HG03060 (cell line): ENCODE measurements around the gene PTPRM.

Experiments used
- ATAC-seq: cut with Tn5 transposase; IDR thresholded peaks from one replicate; pipeline ENCODE4 v1.9.1; 2021; ENCODE audit warnings: low read depth, moderate number of reproducible peaks; ENCODE audit not compliant: unreplicated experiment

PTPRM gene

DNA sequence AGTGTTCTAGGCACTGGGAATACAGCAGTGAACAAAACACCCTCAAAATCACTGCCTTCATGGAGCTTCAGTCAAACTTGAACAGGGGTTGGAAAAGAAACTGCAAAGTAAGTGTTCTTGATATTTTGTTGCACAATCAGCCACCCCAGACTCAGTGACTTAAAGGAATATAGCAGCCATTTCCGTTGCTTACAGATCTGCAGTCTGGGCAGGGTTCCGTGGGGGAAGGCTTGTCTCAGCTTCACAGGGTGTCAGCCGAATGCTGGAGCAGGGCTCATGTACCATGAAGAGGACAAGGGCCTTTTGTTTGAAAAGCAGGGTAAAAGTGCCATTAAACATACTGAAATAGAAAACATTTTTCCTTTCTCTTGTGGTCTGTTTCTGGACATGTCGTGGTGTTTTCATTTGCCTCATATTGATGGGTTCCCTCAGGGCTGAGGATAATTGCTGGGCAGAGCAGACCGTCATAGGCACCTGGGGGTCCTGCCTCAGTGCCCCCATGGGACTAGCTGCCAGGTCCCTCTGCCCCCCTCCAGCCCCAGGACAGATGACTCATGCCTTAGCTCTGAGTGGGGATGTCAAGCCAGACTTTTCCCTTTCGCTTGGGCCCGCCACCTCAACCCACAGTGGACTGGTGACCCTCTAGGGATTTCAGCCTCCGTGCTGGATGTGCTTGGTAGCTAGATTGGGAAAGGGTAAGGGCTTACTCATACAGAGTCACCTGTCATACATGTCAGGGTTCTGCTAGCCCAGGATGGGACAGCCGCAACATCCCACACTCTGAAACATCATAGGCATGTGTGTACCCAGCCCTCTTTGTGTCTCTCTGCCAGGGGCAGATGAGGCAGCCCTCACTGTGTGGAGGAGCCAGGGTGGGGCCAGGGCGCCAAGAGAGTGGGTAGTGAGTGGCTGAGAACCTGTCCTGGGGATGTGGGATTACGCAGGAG lies 96.5 kb downstream of the PTPRM start:
- no peak for ATAC-seq

DNA sequence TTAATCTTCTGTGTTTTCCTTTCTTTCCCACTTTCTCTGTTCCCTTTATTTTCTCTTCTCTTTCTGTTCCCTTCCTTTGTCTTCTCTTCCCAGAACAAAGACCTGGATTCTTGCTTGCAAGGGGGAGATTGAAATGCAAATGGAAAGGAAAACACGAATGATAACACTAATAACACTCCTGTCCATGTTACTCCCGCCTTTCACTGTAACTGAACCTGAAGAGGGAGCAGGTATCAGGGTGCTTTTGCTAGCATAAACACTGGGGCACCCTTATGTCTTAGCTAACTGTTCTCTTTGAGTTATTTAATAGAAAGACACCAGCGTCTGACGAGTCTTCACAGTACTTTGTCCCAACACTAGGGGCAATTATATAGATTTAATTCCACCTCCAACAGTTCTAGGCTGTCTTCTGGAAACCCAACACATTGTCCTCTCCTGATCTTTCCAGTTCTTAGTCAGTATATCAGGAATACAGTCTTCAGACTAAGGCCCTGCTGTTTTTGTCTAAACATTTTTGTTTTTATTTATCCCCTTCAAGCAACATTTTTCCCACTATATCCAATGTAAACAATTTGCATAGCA lies 99.2 kb downstream of the PTPRM start:
- ATAC-seq, result no peak

DNA sequence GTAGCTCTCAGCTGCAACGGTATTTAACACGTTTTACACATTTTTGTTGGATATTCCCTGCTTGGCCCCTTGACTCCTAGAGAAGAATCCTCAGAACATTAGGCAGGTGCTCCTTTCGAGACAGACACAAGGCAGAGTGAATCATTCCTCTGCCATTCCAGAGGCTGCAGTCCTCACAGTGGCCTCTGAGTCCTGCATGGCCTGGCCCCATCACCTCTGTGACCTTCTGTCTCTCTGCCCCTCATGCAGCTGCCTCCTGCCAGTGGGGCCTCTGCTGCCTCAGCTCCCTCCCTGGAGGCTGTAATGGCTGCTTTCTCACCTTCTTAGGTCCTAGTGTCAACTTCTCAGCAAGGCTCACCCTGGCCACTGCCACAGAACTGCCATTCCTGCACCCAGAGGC lies 101.3 kb downstream of the PTPRM start:
- ATAC-seq, result no peak

DNA sequence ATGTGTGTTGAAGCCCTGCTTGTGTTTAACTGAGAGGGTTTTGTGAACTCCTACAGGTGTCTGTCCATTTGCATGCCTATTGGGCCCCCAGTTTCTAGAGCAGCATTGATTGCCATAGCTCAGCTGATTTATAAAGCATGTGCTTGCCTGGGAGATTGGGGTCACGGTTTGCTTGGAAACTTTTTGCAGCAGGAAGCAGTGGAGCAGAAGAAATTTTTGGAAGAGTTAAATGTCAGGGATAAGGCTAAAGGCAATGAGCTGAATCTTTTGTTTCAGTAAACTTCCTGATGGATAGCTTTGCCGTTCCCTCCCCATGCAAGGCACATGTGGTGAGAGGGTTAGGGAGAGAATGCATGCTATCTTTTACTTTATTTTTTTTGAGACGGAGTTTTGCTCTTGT lies 102.2 kb downstream of the PTPRM start:
- no peak for ATAC-seq

DNA sequence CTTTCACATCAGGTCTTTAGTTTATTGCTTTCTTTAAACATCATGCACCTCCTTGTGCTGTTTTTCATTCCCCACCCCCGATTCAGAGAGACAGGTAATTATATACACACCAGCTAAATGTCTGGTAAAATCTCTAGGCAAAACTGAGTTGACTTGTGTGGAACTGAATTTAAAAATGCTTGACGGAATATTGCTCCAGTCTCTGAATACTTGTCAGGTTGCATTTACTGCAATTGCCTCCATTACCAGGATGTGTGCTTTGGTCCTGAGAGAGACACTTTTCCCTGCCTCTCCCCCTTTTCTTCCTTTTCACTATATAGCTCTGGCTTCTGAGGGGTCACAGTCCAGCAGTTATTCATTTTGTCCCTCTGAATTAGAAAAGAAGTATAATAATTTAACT lies 104.0 kb downstream of the PTPRM start:
- ATAC-seq, result no peak

DNA sequence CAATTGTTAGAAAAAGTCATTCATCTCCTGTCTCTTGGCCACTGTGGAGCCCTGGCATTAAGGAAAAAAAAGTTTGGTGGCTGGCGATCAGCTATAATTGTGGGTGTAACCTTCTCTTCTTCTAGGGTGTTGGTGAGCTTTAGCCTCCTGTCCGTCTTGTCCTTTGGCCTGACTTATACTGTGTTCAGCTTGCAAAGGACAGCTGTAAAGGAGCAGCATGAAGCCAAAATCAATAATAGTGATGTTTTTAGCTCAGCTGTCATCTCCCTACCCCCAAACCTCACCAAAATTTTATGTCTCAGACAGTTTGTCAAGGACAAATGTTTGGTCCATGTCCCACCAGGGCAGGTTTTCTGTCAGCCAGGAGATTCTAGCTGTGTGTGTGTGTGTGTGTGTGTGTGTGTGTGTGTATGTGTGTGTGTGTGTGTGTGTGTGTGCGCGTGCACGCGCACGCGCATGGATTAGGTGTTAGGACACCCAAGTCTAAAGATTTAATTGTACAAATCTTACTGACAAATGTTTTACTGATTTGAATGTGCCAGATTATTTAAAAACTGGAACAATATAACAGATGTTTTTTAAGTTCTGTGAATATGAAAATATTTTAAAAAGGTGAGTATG lies 109.2 kb downstream of the PTPRM start:
- ATAC-seq, result no peak

DNA sequence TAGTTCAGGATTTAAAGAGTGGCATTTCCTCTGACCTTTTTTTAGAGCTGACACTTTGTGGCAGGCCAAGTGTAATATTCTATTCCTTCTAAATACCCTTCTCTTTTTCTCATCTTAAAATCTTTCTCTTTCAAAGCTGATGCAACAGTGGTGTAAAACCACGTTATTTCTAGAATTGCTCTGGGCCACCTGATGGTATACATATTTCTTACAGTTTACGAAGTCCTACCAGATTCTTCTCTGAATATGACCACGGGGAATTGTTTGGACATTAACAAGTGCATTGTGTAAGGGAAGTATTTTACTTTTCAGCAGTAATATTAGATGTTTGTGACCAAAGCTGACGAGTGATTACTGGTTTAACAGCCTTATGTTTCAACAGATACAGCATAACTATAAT lies 109.9 kb downstream of the PTPRM start:
- no peak for ATAC-seq

DNA sequence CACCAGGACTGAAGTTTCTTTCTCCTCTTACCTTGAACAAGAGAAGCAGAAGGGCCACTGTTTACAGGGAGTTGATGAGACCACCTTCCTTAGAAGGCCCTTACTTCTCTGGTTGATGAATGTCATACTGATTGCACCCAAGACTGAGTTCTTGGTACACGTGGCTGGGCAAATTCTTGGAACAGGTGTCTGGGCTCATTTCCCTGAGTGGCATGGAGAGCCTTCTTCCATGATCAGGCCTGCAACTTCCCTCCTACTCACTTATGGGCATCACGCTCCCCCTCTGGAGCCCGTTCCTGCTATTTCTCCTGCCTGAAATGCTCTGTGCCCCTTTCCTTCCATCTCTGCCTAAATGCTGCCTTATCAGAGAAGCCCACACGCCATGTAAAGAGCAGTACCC lies 110.3 kb downstream of the PTPRM start:
- ATAC-seq, result no peak

DNA sequence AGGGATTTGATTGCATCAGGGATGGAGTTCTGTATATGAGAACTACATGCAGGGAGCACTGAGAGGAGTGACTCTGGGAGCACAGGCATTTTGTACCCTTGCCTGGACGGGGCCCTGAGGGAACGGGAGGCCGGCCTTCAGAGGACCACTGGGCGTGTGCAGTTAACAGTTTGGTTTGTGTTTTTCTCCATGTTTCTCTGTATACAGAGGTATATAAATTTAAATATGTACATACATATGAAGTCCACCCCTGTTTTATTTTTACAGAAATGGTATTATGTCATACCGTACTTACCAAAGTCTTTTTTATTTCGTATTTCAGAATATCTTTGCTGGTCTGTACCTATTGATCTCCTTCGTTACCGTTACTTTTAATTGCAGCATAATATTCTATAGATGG lies 111.3 kb downstream of the PTPRM start:
- ATAC-seq, result no peak

DNA sequence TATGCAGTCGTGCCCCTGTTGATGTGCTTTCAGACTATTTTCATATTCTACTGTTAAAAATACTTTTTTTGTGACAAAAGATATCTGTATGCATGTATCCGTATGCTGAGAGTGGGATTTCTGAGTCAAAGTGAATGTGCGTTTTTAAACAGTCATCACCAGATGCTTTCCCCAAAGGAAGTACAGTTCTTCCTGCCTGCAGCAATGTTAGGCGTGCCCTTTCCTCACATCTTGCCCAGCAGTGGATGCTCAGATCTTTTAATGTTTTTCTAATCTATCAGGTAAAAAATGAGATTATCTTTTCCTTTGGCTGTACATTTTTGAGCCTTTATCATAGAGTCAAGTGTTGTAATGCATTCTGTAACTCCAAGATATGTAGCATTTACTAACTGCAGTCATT lies 111.7 kb downstream of the PTPRM start:
- ATAC-seq, result no peak

DNA sequence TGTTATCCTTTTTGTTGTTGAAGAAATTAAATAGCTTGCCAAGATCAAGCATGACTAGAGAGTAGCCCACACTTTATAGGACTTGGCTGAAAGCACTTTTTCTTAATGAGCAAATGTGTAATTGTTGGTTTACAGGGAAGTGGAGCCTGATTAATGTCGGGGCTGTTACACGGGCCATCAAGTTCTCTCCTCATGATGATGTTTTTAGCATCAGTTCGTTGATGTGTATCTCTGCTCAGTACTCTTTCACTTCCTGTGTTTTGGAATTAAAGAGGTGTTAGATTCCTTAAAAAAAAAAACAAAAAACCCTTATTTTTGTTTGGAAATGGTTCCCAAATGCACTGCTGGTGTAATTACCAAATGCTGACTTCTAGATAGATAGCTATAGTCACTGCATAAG lies 114.2 kb downstream of the PTPRM start:
- ATAC-seq, result no peak

DNA sequence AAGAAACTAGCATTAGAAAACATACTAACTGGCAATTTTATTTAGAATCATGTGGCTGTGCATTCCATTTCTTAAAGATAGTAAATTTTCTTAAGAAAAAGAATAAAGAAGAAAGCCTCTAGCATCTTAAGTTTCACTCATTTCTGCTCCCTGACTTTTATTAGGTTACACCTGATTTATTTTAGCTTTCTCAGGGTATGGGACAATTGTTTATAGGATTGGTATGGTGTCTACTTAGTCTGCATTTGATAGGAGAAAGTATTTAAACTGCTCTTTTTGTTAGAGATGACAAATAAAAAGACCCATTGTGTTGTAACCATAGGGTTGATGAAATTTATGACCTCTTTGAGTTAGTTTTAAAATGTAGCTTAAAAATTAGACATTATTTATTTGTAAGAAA lies 115.2 kb downstream of the PTPRM start:
- ATAC-seq, result no peak

DNA sequence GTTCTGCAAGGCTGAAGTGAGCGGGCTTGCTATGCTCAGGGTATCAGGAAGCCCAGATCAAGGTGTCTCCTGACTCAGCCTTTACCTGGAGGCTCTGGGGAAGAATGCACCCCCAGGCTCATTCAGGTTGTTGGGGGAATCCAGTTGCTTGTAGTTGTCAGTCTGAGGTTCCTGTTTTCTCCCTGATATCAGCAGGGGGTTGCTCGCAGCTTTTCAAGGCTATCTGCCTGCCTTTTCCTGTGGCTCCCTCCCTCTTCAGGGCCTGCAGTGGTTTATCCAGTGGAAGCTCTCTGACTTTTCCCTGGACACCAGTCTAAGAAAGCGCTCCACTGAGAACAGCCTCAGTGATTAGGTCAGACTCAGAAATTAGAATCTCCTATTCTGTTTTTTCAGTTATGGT lies 116.6 kb downstream of the PTPRM start:
- no peak for ATAC-seq

DNA sequence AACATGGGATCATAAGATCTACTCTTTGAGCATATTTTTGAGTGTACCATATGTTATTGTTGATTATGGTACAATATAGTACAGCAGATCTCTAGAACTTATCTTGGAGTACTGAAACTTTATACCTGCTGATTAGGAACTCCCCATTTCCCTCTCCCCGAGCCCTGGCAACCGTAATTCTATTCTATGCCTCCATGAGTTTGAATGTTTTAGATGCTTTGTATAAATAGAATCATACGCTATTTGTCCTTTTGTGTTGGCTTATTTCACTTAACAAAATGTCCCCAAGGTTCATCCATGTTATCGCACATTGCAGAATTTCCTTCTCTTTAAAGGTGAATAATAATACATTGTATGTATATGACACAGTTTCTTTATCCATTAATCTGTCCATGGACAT lies 117.2 kb downstream of the PTPRM start:
- no peak for ATAC-seq

DNA sequence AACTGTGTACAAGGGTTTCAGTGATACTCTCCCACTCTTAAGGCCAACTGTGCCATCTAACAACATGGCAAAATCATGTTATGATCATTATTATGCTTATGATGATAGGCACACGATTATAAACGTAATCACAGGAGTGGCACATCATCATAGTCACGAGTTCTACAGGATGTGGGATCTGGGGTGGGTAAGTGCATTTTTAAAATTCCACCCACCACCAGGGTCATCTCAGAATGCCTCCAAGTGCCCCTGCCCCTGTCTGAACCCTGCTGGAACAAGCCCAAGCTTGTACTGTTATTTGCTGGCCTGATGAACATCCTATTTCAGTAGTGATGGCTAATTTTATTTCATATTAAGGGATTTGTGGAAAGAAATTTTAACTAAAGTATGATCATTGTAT lies 117.8 kb downstream of the PTPRM start:
- no peak for ATAC-seq

DNA sequence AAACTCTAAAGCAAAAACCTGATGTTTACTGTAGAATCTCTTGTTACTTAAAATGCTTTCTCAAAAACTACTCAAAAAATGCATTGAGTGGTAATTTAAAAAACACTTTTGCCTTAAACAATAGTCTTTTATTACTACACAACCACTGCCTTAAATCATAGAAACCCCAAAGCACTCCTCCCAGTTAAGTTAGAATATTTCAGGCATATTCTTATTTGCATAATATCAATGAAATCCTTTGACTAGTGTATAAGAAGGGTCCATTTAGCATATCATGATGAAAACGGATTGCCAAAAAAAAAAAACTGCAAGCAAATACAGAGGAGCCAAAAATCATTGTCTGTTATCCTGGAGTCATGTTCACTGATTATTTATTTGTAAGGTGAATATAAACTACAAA lies 119.2 kb downstream of the PTPRM start:
- ATAC-seq, result no peak

DNA sequence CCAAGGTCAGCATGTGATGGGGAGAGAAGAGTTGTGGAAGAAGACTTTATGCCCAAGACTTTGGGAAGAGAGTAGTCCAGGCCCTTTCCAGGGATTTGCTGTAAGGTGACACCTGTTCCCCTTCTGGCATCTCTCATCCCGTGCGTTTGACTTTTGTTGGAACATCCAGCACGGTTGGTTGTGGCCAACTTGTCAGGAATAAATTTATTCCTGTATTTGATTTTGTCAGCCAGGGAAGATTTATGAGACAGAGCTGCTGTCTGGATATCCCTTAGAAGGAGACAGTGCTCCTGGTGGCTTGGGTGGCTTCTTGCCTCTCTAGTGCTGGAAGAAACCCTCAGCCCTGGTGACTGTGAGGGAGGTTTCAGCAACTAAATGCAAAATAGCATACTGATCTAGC lies 121.5 kb downstream of the PTPRM start:
- ATAC-seq, result no peak

DNA sequence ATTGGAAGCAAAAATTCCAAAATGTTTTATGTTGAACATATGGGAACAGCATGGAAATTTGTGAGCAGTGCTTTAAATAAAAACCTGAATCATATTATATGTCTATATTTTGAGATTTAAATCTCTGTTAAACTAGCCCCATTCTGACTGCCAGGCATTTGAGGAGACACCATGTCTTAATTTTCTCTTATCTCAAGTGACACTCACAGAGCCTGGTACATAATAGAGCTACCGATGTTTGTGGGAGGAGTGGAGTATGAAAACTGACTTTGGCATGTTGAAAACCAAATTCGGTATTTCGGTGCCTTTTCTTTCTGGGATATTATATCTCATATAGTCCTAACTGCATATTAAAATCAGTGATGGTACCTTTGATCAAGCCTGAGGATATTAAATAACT lies 124.1 kb downstream of the PTPRM start:
- ATAC-seq, result no peak

DNA sequence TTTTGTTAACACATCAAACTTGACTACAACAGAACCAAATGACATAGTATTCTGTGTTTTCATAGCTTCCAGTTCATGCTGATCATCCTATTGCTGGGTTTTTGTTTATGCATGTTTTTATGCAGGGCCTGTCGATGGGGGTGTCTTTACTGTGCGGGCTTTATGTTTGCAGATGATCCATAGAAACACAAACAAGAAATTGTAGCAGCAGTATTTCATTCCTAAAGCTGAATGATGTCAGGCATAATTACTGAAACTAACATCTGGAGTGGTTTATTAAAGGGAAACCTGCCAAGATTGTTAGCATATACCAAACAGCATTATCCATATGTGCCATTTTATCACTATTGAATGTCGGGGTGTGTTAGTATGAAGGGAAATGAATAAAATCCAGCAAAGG lies 129.7 kb downstream of the PTPRM start:
- no peak for ATAC-seq

DNA sequence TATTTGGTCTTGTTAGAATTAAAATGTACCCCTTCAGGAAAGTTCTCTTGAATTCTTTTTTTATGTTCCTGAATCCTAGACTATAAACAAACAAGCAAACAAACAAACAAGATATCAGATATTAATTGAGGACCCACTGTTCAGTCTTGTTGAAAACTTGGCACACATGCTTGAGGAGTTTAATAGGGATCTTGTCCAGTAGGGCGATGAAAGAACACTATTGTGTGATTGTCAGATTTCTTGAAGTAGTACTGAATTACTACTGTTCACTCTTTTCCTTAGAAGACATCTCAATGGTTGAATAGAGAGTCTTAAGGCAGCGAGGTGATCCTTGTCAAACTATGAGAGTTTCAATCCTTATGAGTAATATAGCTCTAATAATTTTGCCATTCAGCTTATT lies 130.2 kb downstream of the PTPRM start:
- no peak for ATAC-seq

DNA sequence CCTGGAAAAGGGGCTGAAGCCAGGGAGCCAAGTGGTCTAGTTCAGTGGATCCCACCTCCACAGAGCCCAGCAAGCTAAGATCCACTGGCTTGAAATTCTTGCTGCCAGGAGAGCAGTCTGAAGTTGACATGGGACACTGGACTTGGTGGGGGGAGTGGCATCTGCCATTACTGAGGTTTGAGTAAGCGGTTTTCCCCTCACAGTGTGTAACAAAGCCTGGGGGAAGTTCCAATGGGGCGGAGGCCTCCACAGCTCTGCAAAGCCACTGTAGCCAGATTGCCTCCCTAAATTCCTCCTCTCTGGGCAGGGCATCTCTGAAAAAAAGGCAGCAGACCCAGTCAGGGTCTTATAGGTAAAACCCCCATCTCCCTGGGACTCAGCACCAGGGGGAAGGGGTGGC lies 144.4 kb downstream of the PTPRM start:
- no peak for ATAC-seq

DNA sequence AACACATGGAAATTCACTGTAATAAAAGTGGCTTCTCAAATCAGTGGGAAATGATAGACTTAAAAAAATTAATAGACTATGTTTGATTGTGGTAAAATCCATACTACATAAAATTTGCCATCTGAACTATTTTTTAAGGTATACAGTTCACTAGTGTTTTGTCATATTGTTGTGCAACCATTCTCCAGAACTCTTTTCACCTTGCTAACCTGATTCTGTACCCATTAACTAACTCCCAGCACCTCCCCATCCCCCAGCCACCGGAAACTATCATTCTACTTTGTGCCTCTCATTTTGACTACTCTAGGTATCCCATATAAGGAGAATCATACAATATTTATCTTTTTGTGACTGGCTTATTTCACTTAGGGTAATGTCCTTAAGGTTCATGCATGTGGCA lies 153.3 kb downstream of the PTPRM start:
- ATAC-seq, result no peak
